ENCODE measurements around the gene BIRC6.
"Not testable (repeated sequence)": the region's sequence is repeated elsewhere in the genome, so short reads cannot be mapped to it uniquely, and the experiment has no call there.

The BIRC6 gene

GRCh38 chr2:32356681-32357317, at the start of gene BIRC6:
TSS of gene BIRC6 (plus strand) at chr2:32357023. CDS start at chr2:32357162, 139 bp downstream.
- DNase-seq (ENCODE audit: insufficient read length, low spot score) (peak; percentile 87), FAIRE-seq (no peak)
- no peak for TF ChIP-seq CTCF (IDR thresholded peaks at IDR 0.05; ENCODE audit: insufficient read depth, missing control alignments)

DNA sequence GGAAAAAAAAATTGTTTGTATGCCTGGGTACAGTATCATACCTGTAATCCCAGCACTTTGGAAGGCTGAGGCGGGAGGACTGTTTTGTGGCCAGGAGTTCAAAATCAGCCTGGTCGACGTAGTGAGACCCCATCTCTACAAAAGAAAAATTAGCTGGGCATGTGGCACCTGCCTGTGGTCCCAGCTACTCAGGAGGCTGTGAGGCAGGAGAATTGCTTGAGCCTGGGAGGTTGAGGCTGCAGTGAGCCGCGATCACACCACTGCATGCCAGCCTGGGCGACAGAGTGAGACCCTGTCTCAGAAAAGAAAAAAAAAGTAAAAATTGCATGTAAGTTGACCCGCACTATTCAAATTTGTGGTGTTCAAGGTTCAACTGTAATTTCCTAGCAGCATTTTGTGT, 46.2 kb upstream of the BIRC6 start:
- no peak for FAIRE-seq
- TF ChIP-seq CTCF (IDR thresholded peaks at IDR 0.05; ENCODE audit: insufficient read depth, missing control alignments), result no peak
- DNase-seq (ENCODE audit: insufficient read length, low spot score), result no peak

GRCh38 chr2:32314886-32315285, 41.9 kb upstream of the BIRC6 start:
- TF ChIP-seq CTCF (IDR thresholded peaks at IDR 0.05; ENCODE audit: insufficient read depth, missing control alignments), result no peak
- DNase-seq (ENCODE audit: insufficient read length, low spot score), result no peak
- FAIRE-seq, result no peak

- not testable (repeated sequence) for FAIRE-seq; DNase-seq (ENCODE audit: insufficient read length, low spot score)
Measured at GRCh38 chr2:32328679-32329078, 28.1 kb upstream of the BIRC6 start.

- FAIRE-seq; DNase-seq (ENCODE audit: insufficient read length, low spot score): not testable (repeated sequence)
Measured at GRCh38 chr2:32329180-32329980, 27.4 kb upstream of the BIRC6 start.

GRCh38 chr2:32330136-32330535, 26.7 kb upstream of the BIRC6 start:
- no peak for DNase-seq (ENCODE audit: insufficient read length, low spot score)
- FAIRE-seq, result no peak
- no peak for TF ChIP-seq CTCF (IDR thresholded peaks at IDR 0.05; ENCODE audit: insufficient read depth, missing control alignments)

DNA sequence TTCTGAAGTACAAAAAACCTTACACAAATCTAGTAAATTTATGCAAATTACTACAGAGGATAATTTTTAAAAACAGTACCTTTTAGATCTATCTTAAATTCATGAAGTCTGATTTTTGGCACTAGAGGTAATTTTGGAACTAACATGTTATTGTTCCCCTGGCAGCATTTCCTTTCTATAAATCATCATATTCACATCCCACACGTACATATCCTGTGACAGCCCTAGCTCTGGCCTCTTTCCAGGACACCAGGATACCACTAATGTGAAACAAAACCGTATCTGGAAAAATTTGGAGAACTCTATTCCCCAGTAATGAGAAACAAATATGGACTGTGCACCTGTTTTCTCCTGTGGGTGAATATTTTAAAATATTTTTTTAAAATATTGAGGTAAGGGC, 14.0 kb upstream of the BIRC6 start:
- FAIRE-seq, result no peak
- TF ChIP-seq CTCF (IDR thresholded peaks at IDR 0.05; ENCODE audit: insufficient read depth, missing control alignments), result no peak
- DNase-seq (ENCODE audit: insufficient read length, low spot score), result no peak

- DNase-seq (ENCODE audit: insufficient read length, low spot score); FAIRE-seq: not testable (repeated sequence)
Measured at GRCh38 chr2:32350797-32351196, 6.0 kb upstream of the BIRC6 start.

Data from D721Med (cell line).